WTC11 (cell line): Measurements from ENCODE around the gene DCHS2. TPM values are rescaled to one million over a fixed set of nuclear protein-coding genes. Genes with fewer than 3 reads are reported as not detected.

ENCODE experiments used
- ATAC-seq: fragments of 200-7000 bp; cut with Tn5 transposase; 2 replicates; pipeline ENCODE4 v1.10.0; 2021; ENCODE audit warnings: mild to moderate bottlenecking, moderate library complexity
- CTCF ChIA-PET: fragments of 300-600 bp; sonication (Branson Sonifier 250); formaldehyde crosslinking; loops from one replicate; lab custom pipeline; 2021; ENCODE audit warnings: antibody characterized with exemption; lab: Charles Lee
- POLR2A ChIA-PET: fragments of 350-600 bp; sonication (Branson Sonifier 250); formaldehyde crosslinking; loops from one replicate; lab custom pipeline; 2021; ENCODE audit warnings: antibody characterized with exemption; lab: Charles Lee
- DNase-seq: peaks from one replicate; pipeline ENCODE4 v3.0.0; 2021; ENCODE audit warnings: low spot score
- H3K27ac Mint-ChIP-seq: 2 replicates; pipeline ENCODE4 v1.8.0; 2021; ENCODE audit warnings: mixed read lengths
- H3K27me3 Mint-ChIP-seq: 2 replicates; pipeline ENCODE4 v1.8.0; 2021; ENCODE audit warnings: low read depth, mild to moderate bottlenecking, moderate library complexity, mixed read lengths
- H3K36me3 Mint-ChIP-seq: 2 replicates; pipeline ENCODE4 v1.8.0; 2021; ENCODE audit warnings: mixed read lengths
- H3K4me1 Mint-ChIP-seq: 2 replicates; pipeline ENCODE4 v1.8.0; 2022; ENCODE audit warnings: mixed read lengths
- H3K4me3 Mint-ChIP-seq: 2 replicates; pipeline ENCODE4 v1.8.0; 2021; ENCODE audit warnings: mild to moderate bottlenecking, moderate library complexity, mixed read lengths
- H3K9me3 Mint-ChIP-seq: 2 replicates; pipeline ENCODE4 v1.8.0; 2021; ENCODE audit warnings: mixed read lengths
- ATF2 ChIP-seq: sonication (generic); formaldehyde crosslinking; IDR thresholded peaks from 2 replicates; pipeline ENCODE4 v1.8.1; 2022; ENCODE audit warnings: low read depth, missing genetic modification reagents, borderline replicate concordance
- CDX4 ChIP-seq: fragments of 250-450 bp; sonication (Bioruptor Pico); IDR thresholded peaks from 2 replicates; pipeline ENCODE4 v1.9.0; 2021; ENCODE audit warnings: moderate library complexity, mild to moderate bottlenecking, inconsistent platforms, borderline replicate concordance
- E2F5 ChIP-seq: sonication (generic); formaldehyde crosslinking; IDR thresholded peaks from 2 replicates; pipeline ENCODE4 v1.8.1; 2022; ENCODE audit warnings: mild to moderate bottlenecking, moderate library complexity, missing genetic modification reagents
- ELF4 ChIP-seq: sonication (generic); formaldehyde crosslinking; IDR thresholded peaks from 2 replicates; pipeline ENCODE4 v1.8.1; 2022; ENCODE audit warnings: low read depth, mild to moderate bottlenecking, moderate library complexity, missing genetic modification reagents
- ERG ChIP-seq: fragments of 250-450 bp; sonication (Bioruptor Pico); IDR thresholded peaks from 2 replicates; pipeline ENCODE4 v1.8.0; 2021; ENCODE audit warnings: mild to moderate bottlenecking
- FOXK1 ChIP-seq: sonication (generic); formaldehyde crosslinking; IDR thresholded peaks from 2 replicates; pipeline ENCODE4 v1.8.0; 2022; ENCODE audit warnings: mild to moderate bottlenecking, moderate library complexity, missing genetic modification reagents
- GABPB1 ChIP-seq: sonication (generic); formaldehyde crosslinking; IDR thresholded peaks from 2 replicates; pipeline ENCODE4 v1.8.1; 2023; ENCODE audit warnings: mild to moderate bottlenecking, missing genetic modification reagents
- GTF2I ChIP-seq: fragments of 250-450 bp; sonication (Bioruptor Pico); conservative IDR thresholded peaks from 2 replicates; pipeline ENCODE4 v1.4.0; 2021; ENCODE audit warnings: mild to moderate bottlenecking
- HMGXB4 ChIP-seq: sonication (generic); formaldehyde crosslinking; IDR thresholded peaks from 2 replicates; pipeline ENCODE4 v1.8.1; 2023; ENCODE audit warnings: mild to moderate bottlenecking, moderate library complexity, missing genetic modification reagents
- JAZF1 ChIP-seq: fragments of 250-450 bp; sonication (Bioruptor Pico); IDR thresholded peaks from 2 replicates; pipeline ENCODE4 v1.9.0; 2021; ENCODE audit warnings: moderate library complexity, mild to moderate bottlenecking, inconsistent platforms
- KAT7 ChIP-seq: sonication (generic); formaldehyde crosslinking; IDR thresholded peaks from 2 replicates; pipeline ENCODE4 v1.8.1; 2023; ENCODE audit warnings: missing genetic modification reagents, mild to moderate bottlenecking, borderline replicate concordance
- MXD4 ChIP-seq: fragments of 250-450 bp; sonication (Bioruptor Pico); IDR thresholded peaks from 2 replicates; pipeline ENCODE4 v1.8.0; 2021; ENCODE audit warnings: mild to moderate bottlenecking, moderate library complexity, borderline replicate concordance
- MYBL2 ChIP-seq: sonication (generic); formaldehyde crosslinking; IDR thresholded peaks from 2 replicates; pipeline ENCODE4 v1.8.1; 2023; ENCODE audit warnings: mild to moderate bottlenecking, moderate library complexity, missing genetic modification reagents
- NFYB ChIP-seq: sonication (generic); formaldehyde crosslinking; conservative IDR thresholded peaks from 2 replicates; pipeline ENCODE4 v1.8.0; 2022; ENCODE audit warnings: low read depth, missing genetic modification reagents
- NR1H2 ChIP-seq: sonication (generic); formaldehyde crosslinking; IDR thresholded peaks from 2 replicates; pipeline ENCODE4 v1.9.0; 2021; ENCODE audit warnings: mild to moderate bottlenecking, moderate library complexity, missing genetic modification reagents
- NR2C2 ChIP-seq: sonication (generic); formaldehyde crosslinking; IDR thresholded peaks from 2 replicates; pipeline ENCODE4 v1.8.0; 2022; ENCODE audit warnings: mild to moderate bottlenecking, missing genetic modification reagents
- PRRX2 ChIP-seq: fragments of 250-450 bp; sonication (Bioruptor Pico); IDR thresholded peaks from 2 replicates; pipeline ENCODE4 v1.8.0; 2021; ENCODE audit warnings: mild to moderate bottlenecking
- SMAD3 ChIP-seq: sonication (generic); formaldehyde crosslinking; IDR thresholded peaks from 2 replicates; pipeline ENCODE4 v1.8.0; 2022; ENCODE audit warnings: missing genetic modification reagents, mild to moderate bottlenecking, borderline replicate concordance
- TP53 ChIP-seq: sonication (generic); formaldehyde crosslinking; IDR thresholded peaks from 2 replicates; pipeline ENCODE4 v1.8.1; 2023; ENCODE audit warnings: mild to moderate bottlenecking, missing genetic modification reagents
- ZBTB43 ChIP-seq: sonication (generic); formaldehyde crosslinking; IDR thresholded peaks from 2 replicates; pipeline ENCODE4 v1.8.1; 2023; ENCODE audit warnings: mild to moderate bottlenecking, missing genetic modification reagents
- ZNF121 ChIP-seq: sonication (generic); formaldehyde crosslinking; IDR thresholded peaks from 2 replicates; pipeline ENCODE4 v1.8.0; 2023; ENCODE audit warnings: missing genetic modification reagents
- ZNF232 ChIP-seq: sonication (generic); formaldehyde crosslinking; IDR thresholded peaks from 2 replicates; pipeline ENCODE4 v1.8.0; 2022; ENCODE audit warnings: mild to moderate bottlenecking, missing genetic modification reagents
- total RNA-seq: library from RNA; stranded (reverse); gene quantifications from 3 replicates; pipeline ENCODE4 v1.2.3, GENCODE V29; 2021
- TF ChIP-seq, protein P1 (sequence below): sonication (generic); formaldehyde crosslinking; conservative IDR thresholded peaks from 2 replicates; pipeline ENCODE4 v1.8.1; 2022; ENCODE audit warnings: mild to moderate bottlenecking, missing genetic modification reagents
- TF ChIP-seq, protein P2 (sequence below): sonication (generic); formaldehyde crosslinking; IDR thresholded peaks from 2 replicates; pipeline ENCODE4 v1.8.0; 2022; ENCODE audit warnings: mild to moderate bottlenecking, missing genetic modification reagents
- TF ChIP-seq, protein P3 (sequence below): sonication (generic); formaldehyde crosslinking; IDR thresholded peaks from 2 replicates; pipeline ENCODE4 v1.8.1; 2022; ENCODE audit warnings: missing genetic modification reagents, borderline replicate concordance

The DCHS2 gene
- total RNA-seq, 1 experiment from 2014 or later = 1.3 TPM

GRCh38 chr4:154441124-154441523, 50.5 kb downstream of the DCHS2 start:
- CTCF ChIA-PET = no interaction called here
- H3K9me3 Mint-ChIP-seq = no peaks in the 10 kb centered on the region

GRCh38 chr4:154439224-154439623, 52.4 kb downstream of the DCHS2 start:
- POLR2A ChIA-PET = no interaction called here
- DNase-seq = no peak
- H3K27me3 Mint-ChIP-seq = no peaks in the 10 kb centered on the region
- no peaks in the 10 kb centered on the region for H3K9me3 Mint-ChIP-seq
- H3K4me1 Mint-ChIP-seq = no peaks in the 10 kb centered on the region
- H3K27ac Mint-ChIP-seq = no peak overlapping the region
- TF ChIP-seq FOXK1 (CRISPR knock-in tag) (no peak), ZNF121 (CRISPR knock-in tag) (no peak), ZNF232 (no peak), MYBL2 (no peak), ATF2 (CRISPR knock-in tag) (no peak), KAT7 (no peak), CDX4 (no peak), ERG (CRISPR knock-in tag) (no peak)
- TF ChIP-seq, protein P1, sequence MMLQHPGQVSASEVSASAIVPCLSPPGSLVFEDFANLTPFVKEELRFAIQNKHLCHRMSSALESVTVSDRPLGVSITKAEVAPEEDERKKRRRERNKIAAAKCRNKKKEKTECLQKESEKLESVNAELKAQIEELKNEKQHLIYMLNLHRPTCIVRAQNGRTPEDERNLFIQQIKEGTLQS = no peak
- TF ChIP-seq, all 79 proteins: peak for 0
- no peak overlapping the region for H3K4me3 Mint-ChIP-seq
- H3K36me3 Mint-ChIP-seq = no peaks in the 10 kb centered on the region
- CTCF ChIA-PET = interaction anchor here (1.5 kb wide), 1 partner anchor 23 kb away, joined by 4 read pairs; no protein-coding TSS in a partner anchor
- ATAC-seq = no peak

More at GRCh38 chr4:154441124-154441523, 50.5 kb downstream of the DCHS2 start:
- no peaks in the 10 kb centered on the region for H3K4me1 Mint-ChIP-seq
- no peaks in the 10 kb centered on the region for H3K27me3 Mint-ChIP-seq
- H3K36me3 Mint-ChIP-seq = no peaks in the 10 kb centered on the region
- TF ChIP-seq ZBTB43 (CRISPR knock-in tag) (no peak), TP53 (no peak)
- H3K27ac Mint-ChIP-seq = no peak overlapping the region
- no peak overlapping the region for H3K4me3 Mint-ChIP-seq
- POLR2A ChIA-PET = no interaction called here
- DNase-seq = no peak
- ATAC-seq = no peak

- no peaks in the 10 kb centered on the region for H3K36me3 Mint-ChIP-seq
- no peak overlapping the region for H3K27ac Mint-ChIP-seq
- ChIA-PET CTCF (interaction anchor here (1.1 kb wide), 1 partner anchor 68 kb away, joined by 3 read pairs; no protein-coding TSS in a partner anchor), POLR2A (no interaction called here)
- no peaks in the 10 kb centered on the region for H3K27me3 Mint-ChIP-seq
- H3K4me1 Mint-ChIP-seq = no peaks in the 10 kb centered on the region
- DNase-seq (no peak), ATAC-seq (no peak)
- H3K9me3 Mint-ChIP-seq = no peaks in the 10 kb centered on the region
- no peak overlapping the region for H3K4me3 Mint-ChIP-seq
- TF ChIP-seq NFYB (CRISPR knock-in tag) = no peak
- TF ChIP-seq NR1H2 (CRISPR knock-in tag) = no peak
- no peak for TF ChIP-seq TP53
- TF ChIP-seq, protein P2, sequence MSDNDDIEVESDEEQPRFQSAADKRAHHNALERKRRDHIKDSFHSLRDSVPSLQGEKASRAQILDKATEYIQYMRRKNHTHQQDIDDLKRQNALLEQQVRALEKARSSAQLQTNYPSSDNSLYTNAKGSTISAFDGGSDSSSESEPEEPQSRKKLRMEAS (CRISPR knock-in tag) = no peak
- TF ChIP-seq MXD4 (CRISPR knock-in tag) = no peak
- no peak for TF ChIP-seq GABPB1 (CRISPR knock-in tag)
- TF ChIP-seq NR2C2 = no peak
- TF ChIP-seq JAZF1 (CRISPR knock-in tag) = no peak
- no peak for TF ChIP-seq E2F5
- no peak for TF ChIP-seq SMAD3 (CRISPR knock-in tag)
- TF ChIP-seq HMGXB4 (CRISPR knock-in tag) = no peak
- TF ChIP-seq PRRX2 (CRISPR knock-in tag) = no peak
- TF ChIP-seq, protein P3, sequence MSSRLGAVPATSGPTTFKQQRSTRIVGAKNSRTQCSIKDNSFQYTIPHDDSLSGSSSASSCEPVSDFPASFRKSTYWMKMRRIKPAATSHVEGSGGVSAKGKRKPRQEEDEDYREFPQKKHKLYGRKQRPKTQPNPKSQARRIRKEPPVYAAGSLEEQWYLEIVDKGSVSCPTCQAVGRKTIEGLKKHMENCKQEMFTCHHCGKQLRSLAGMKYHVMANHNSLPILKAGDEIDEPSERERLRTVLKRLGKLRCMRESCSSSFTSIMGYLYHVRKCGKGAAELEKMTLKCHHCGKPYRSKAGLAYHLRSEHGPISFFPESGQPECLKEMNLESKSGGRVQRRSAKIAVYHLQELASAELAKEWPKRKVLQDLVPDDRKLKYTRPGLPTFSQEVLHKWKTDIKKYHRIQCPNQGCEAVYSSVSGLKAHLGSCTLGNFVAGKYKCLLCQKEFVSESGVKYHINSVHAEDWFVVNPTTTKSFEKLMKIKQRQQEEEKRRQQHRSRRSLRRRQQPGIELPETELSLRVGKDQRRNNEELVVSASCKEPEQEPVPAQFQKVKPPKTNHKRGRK (CRISPR knock-in tag) = no peak
- no peak for TF ChIP-seq GTF2I
- TF ChIP-seq ELF4 = no peak
These were observed 55.7 kb downstream of the DCHS2 start for GRCh38 chr4:154435895-154436294.
